Dendritic cell treated with granulocyte-macrophage colony-stimulating factor and Interleukin-4, amounts not matched to agents 40 ng/mL and 50 ng/mL, for 4 days (primary cell): ENCODE results near the gene NOM1.
"Not testable (repeated sequence)": the region's sequence is repeated elsewhere in the genome, so short reads cannot be mapped to it uniquely, and the experiment has no call there.

Experiments used
- H3K27ac Mint-ChIP-seq: one replicate; pipeline ENCODE4 v1.8.0; 2022; ENCODE audit warnings: mild to moderate bottlenecking, mixed read lengths
- H3K27me3 Mint-ChIP-seq: one replicate; pipeline ENCODE4 v1.8.0; 2022; ENCODE audit warnings: mild to moderate bottlenecking, mixed read lengths
- H3K36me3 Mint-ChIP-seq: one replicate; pipeline ENCODE4 v1.8.0; 2022; ENCODE audit warnings: low read depth, mixed read lengths
- H3K4me1 Mint-ChIP-seq: one replicate; pipeline ENCODE4 v1.8.0; 2022; ENCODE audit warnings: low read depth, mixed read lengths
- H3K4me3 Mint-ChIP-seq: one replicate; pipeline ENCODE4 v1.8.0; 2022; ENCODE audit warnings: mild to moderate bottlenecking, moderate library complexity, mixed read lengths
- H3K9me3 Mint-ChIP-seq: one replicate; pipeline ENCODE4 v1.8.0; 2022; ENCODE audit warnings: mixed read lengths
- intact Hi-C: fragments of 100-400 bp; cut with micrococcal nuclease; formaldehyde crosslinking; loops from one replicate; pipeline ENCODE4 v1.15.0; 2022

Gene NOM1

GRCh38 chr7:156927571-156928405, 21.7 kb upstream of the NOM1 start:
- no peak overlapping the region for H3K27ac Mint-ChIP-seq
- no peak overlapping the region for H3K4me3 Mint-ChIP-seq
- intact Hi-C loops: no loop called here
- H3K9me3 Mint-ChIP-seq: no peaks in the 10 kb centered on the region
- no peaks in the 10 kb centered on the region for H3K4me1 Mint-ChIP-seq
- peaks cover 24% of the 10 kb centered on the region for H3K27me3 Mint-ChIP-seq
- H3K36me3 Mint-ChIP-seq: no peaks in the 10 kb centered on the region

GRCh38 chr7:156928406-156928747, 21.1 kb upstream of the NOM1 start:
- intact Hi-C loops: no loop called here
- H3K4me1 Mint-ChIP-seq: no peaks in the 10 kb centered on the region
- no peaks in the 10 kb centered on the region for H3K36me3 Mint-ChIP-seq
- H3K27ac Mint-ChIP-seq: no peak overlapping the region
- peaks cover 22% of the 10 kb centered on the region for H3K27me3 Mint-ChIP-seq
- H3K4me3 Mint-ChIP-seq: no peak overlapping the region
- no peaks in the 10 kb centered on the region for H3K9me3 Mint-ChIP-seq

- intact Hi-C loops: no loop called here
- Mint-ChIP-seq H3K9me3 (no peaks in the 10 kb centered on the region), H3K4me1 (no peaks in the 10 kb centered on the region), H3K27me3 (peaks cover 20% of the 10 kb centered on the region), H3K4me3 (no peak overlapping the region), H3K27ac (no peak overlapping the region), H3K36me3 (no peaks in the 10 kb centered on the region)
Measured at GRCh38 chr7:156929789-156930539, 19.5 kb upstream of the NOM1 start.

GRCh38 chr7:156932006-156932405, 17.5 kb upstream of the NOM1 start:
- H3K4me3 Mint-ChIP-seq: no peak overlapping the region
- peaks cover 20% of the 10 kb centered on the region for H3K27me3 Mint-ChIP-seq
- no peaks in the 10 kb centered on the region for H3K4me1 Mint-ChIP-seq
- H3K27ac Mint-ChIP-seq: no peak overlapping the region
- H3K9me3 Mint-ChIP-seq: no peaks in the 10 kb centered on the region
- intact Hi-C loops: no loop called here
- no peaks in the 10 kb centered on the region for H3K36me3 Mint-ChIP-seq

- H3K36me3 Mint-ChIP-seq: no peaks in the 10 kb centered on the region
- H3K27ac Mint-ChIP-seq: no peak overlapping the region
- peaks cover 8% of the 10 kb centered on the region for H3K27me3 Mint-ChIP-seq
- intact Hi-C loops: no loop called here
- H3K4me1 Mint-ChIP-seq: no peaks in the 10 kb centered on the region
- H3K4me3 Mint-ChIP-seq: no peak overlapping the region
- H3K9me3 Mint-ChIP-seq: no peaks in the 10 kb centered on the region
Measured at GRCh38 chr7:156935250-156935649, 14.3 kb upstream of the NOM1 start.

GRCh38 chr7:156936766-156937165, 12.7 kb upstream of the NOM1 start:
- Mint-ChIP-seq H3K36me3 (peaks cover 13% of the 10 kb centered on the region), H3K9me3 (peaks cover 15% of the 10 kb centered on the region), H3K27me3 (peaks cover 18% of the 10 kb centered on the region)
- H3K27ac Mint-ChIP-seq, intact Hi-C loops, H3K4me1 Mint-ChIP-seq, H3K4me3 Mint-ChIP-seq: not testable (repeated sequence)

- intact Hi-C loops: no loop called here
- Mint-ChIP-seq H3K4me1 (peaks cover 5% of the 10 kb centered on the region), H3K27ac (no peak overlapping the region), H3K9me3 (peaks cover 19% of the 10 kb centered on the region), H3K36me3 (peaks cover 14% of the 10 kb centered on the region), H3K4me3 (no peak overlapping the region), H3K27me3 (peaks cover 48% of the 10 kb centered on the region)
Measured at GRCh38 chr7:156940421-156941122, 8.9 kb upstream of the NOM1 start.

GRCh38 chr7:156941393-156942182, 7.9 kb upstream of the NOM1 start:
- no peak overlapping the region for H3K4me3 Mint-ChIP-seq
- intact Hi-C loops: no loop called here
- peaks cover 5% of the 10 kb centered on the region for H3K4me1 Mint-ChIP-seq
- H3K9me3 Mint-ChIP-seq: peaks cover 19% of the 10 kb centered on the region
- peaks cover 14% of the 10 kb centered on the region for H3K36me3 Mint-ChIP-seq
- H3K27me3 Mint-ChIP-seq: peaks cover 55% of the 10 kb centered on the region
- H3K27ac Mint-ChIP-seq: no peak overlapping the region

- Mint-ChIP-seq H3K27ac (no peak overlapping the region), H3K4me3 (no peak overlapping the region), H3K9me3 (peaks cover 19% of the 10 kb centered on the region), H3K27me3 (peaks cover 61% of the 10 kb centered on the region), H3K4me1 (peaks cover 5% of the 10 kb centered on the region), H3K36me3 (peaks cover 14% of the 10 kb centered on the region)
- intact Hi-C loops: no loop called here
Measured at GRCh38 chr7:156942708-156943090, 6.8 kb upstream of the NOM1 start.

GRCh38 chr7:156943091-156944041, 6.1 kb upstream of the NOM1 start:
- Mint-ChIP-seq H3K36me3 (peaks cover 14% of the 10 kb centered on the region), H3K27me3 (peaks cover 61% of the 10 kb centered on the region), H3K4me3 (no peak overlapping the region), H3K4me1 (peaks cover 5% of the 10 kb centered on the region), H3K9me3 (peaks cover 19% of the 10 kb centered on the region), H3K27ac (no peak overlapping the region)
- intact Hi-C loops: no loop called here

GRCh38 chr7:156944876-156945275, 4.6 kb upstream of the NOM1 start:
- Mint-ChIP-seq H3K27ac (no peak overlapping the region), H3K36me3 (peaks cover 19% of the 10 kb centered on the region), H3K9me3 (peaks cover 19% of the 10 kb centered on the region), H3K4me3 (no peak overlapping the region), H3K27me3 (peaks cover 61% of the 10 kb centered on the region), H3K4me1 (peaks cover 5% of the 10 kb centered on the region)
- intact Hi-C loops: no loop called here

- H3K27me3 Mint-ChIP-seq: peaks cover 43% of the 10 kb centered on the region
- peaks cover 23% of the 10 kb centered on the region for H3K4me1 Mint-ChIP-seq
- H3K36me3 Mint-ChIP-seq: peaks cover 20% of the 10 kb centered on the region
- intact Hi-C loops: no loop called here
- no peak overlapping the region for H3K4me3 Mint-ChIP-seq
- H3K27ac Mint-ChIP-seq: no peak overlapping the region
- H3K9me3 Mint-ChIP-seq: no peaks in the 10 kb centered on the region
Measured at GRCh38 chr7:156947120-156947843, 2.2 kb upstream of the NOM1 start.
